IPS-11a (cell line): Measurements from ENCODE around the gene MMP1.
A peak's percentile ranks its signal among the peaks of the same experiment; 100 is the strongest.

Experiments used
- H3K4me3 ChIP-seq: one replicate; pipeline ENCODE4 v1.5.1; 2013; ENCODE audit warnings: low read depth, low read length, control low read depth

Gene MMP1

DNA sequence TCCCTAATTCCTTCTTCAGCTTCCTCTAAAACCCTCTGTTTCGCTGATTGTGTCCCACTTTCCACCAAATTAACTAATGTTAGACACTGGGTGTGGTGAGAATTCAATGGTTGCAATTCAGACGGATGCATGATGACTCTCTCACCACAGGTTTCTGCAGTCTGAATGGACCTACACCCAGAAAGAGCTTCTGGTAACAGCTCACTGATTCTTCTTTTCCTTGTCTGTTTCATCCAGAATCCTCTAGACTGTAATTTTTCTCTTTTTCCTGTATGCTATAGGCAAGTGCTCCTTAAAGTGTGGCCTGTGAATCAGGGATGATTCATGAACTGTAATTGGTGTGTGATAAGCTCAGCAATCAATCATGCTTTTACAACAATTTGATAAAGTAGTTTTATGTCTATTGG lies 35.6 kb downstream of the MMP1 start:
- no peak overlapping the region for H3K4me3 ChIP-seq

DNA sequence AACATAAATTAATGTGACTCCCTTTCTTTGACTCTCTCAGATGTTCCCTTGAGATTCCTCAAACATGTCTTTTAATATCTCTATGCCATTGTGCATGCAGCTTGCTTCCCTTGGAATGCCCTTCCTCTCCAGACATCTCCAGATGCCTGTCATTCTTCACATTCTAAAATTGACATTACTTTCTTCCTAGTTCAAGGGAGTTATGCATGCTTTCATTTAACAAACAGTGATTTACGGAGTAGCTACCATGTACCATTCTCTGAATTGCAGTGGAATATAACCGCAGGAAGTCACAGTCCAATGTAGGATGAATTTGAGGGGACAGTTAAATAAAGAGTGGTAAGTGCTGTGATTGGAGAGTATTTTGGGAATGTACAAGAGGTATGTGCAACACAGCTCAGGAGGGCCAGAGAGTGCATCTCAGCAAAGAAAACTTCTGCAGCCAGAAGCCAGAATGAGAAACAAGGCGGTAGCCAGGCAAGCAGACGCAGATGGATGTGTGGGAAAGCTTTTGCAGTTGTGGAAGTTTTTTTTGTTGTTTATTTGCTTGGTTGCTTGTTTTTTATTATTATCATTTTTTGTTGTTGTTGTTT lies 36.2 kb downstream of the MMP1 start:
- H3K4me3 ChIP-seq, result no peak overlapping the region

DNA sequence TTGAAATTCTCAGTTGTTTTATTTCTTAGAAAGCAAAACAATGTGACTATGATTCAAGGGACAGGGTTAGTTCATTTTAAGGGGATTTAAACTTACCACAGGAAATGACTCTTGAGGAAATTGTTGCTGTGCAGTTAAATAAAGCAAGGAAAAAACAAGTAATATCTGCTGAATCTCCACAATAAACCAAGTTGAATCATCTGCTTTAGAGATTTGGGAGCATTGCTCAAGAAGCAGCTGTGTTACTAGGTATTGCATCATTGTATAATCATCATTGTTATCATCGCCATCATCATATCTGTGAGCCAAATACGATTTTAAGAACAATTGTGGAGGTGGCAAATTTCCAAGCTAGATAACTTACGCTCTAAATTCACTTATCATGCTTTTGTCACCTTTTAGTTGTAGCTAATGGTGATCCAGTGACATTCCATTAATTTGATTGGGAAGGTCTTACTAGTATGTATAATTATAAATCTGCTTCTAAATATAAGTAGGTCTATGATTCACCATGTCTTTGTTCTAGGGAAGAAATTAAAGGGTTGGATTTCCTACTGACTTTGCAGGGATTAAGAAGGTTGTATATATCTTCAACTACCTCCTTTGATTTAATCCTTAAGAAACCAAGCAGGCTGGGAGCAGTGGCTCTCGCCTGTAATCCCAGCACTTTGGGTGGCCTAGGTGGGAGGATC lies 37.5 kb downstream of the MMP1 start:
- no peak overlapping the region for H3K4me3 ChIP-seq

DNA sequence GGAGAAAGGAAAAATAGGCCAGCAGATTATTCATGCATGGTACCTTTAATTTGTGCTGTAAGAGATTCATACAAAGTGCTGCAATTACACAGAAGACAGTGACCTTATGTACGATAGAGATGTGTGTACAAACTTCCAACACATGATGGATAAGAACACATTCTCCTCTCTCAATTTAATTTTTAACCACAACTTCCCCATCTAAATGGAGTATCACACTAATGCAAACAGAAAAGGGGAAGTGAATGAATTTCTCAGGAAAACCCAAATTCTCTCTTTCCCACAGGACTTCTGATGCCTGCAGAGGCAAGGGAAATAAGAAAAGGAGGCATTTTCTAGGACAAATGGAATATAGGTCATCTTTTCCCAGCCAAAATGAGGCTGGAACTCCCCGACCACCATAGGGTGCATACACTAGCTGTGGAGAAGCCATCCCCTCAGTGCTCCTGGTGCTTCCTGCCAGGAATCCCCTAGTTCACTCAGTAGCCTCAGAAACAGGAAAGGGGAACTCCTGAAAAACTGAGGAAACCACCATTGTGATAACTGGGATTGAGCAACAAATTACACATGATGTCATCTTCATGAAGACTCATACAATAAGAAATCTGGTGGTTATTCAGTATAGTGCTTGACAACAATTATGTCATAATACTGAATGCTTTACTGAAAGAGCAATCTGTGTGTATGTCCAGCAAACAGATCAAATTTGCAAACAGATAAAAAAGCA lies 40.0 kb downstream of the MMP1 start:
- no peak overlapping the region for H3K4me3 ChIP-seq

DNA sequence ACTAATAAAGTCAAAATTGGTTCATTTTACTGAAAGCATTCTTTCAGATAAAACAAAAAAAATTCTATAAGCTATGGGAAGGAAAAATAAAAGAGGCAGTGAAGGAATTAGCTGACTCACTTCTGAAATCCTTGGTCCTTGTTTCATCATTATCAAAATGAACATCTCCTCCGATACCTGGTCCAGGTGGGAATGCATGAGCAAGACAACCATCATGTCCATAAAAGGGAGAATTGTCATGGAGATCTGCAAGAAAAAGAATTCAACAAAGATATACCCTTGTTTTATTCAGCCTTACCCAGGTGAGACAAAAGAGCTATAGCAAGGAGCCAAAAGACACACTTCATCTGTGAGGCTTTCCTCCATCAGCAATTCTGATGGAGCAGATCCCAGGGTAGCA lies 44.7 kb downstream of the MMP1 start:
- no peak overlapping the region for H3K4me3 ChIP-seq

DNA sequence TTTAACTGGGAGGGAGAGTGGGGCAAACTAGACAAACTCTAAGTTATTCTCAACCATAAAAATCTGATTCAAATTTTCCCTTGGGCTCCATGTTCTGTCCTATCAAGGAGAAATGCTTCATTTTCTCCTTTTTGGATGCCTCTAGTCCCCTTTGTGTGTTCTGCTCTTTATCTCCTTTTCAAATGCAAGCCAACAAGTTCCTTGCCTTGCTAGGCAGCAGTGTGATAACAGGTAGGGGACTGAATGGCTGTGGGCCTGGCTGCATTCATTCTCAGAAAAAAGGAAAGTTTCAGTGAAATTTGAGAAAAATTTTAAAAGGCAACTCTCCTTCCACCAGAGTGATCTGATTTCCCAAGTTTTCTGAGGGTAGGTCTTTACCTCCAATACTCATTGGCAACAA lies 46.3 kb downstream of the MMP1 start:
- no peak overlapping the region for H3K4me3 ChIP-seq

DNA sequence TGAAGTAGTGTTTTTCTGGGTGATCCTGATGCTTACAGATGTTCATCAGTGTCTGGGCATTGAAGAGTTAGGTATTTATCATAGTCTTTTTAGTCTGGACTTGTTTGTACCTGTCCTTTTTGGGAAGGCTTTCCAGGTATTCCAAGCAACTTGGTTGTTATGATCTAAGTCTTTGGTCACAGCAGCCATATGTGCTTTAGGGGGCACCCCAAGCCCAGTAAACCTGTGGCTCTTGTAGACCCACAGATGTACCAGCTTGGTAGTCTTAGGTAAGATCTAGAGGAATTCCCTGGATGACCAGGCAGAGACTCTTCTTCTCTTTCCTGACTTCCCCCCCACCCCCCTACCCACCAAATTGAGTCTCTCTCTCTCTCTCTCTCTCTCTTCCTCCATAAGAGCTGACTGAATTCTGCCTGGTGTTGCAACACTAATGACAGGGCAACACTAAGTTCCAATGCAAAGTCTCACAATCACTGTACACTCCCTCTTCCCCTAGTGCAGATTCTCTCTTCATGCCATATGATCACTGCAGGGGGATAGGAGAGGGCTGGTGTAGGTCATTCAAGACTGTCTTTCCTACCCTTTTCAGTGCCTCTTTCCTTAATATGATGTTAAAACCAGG lies 48.7 kb downstream of the MMP1 start:
- H3K4me3 ChIP-seq, result no peak overlapping the region

DNA sequence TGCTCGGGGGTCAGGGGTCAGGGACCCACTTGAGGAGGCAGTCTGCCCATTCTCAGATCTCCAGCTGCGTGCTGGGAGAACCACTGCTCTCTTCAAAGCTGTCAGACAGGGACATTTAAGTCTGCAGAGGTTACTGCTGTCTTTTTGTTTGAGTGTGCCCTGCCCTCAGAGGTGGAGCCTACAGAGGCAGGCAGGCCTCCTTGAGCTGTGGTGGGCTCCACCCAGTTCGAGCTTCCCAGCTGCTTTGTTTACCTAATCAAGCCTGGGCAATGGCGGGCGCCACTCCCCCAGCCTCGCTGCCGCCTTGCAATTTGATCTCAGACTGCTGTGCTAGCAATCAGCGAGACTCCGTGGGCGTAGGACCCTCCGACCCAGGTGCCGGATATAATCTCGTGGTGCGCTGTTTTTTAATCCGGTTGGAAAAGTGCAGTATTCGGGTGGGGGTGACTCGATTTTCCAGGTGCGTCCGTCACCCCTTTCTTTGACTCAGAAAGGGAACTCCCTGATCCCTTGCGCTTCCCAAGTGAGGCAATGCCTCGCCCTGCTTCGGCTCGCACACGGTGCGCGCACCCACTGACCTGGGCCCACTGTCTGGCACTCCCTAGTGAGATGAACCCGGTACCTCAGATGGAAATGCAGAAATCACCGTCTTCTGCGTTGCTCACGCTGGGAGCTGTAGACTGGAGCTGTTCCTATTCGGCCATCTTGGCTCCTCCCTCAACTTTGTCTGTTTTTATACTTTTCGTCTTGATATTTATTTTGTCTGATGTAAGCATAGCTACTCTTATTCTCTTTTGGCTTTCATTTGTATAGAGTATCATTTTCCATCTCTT lies 51.0 kb downstream of the MMP1 start:
- peak overlapping the region; percentile 35 for H3K4me3 ChIP-seq
